Memory B cell (primary cell): Measurements from ENCODE around the gene FBXL5.

ENCODE experiments used
- ATAC-seq: fragments of 150-1000 bp; cut with Tn5 transposase; 2 replicates; pipeline ENCODE4 v1.10.0; 2021; ENCODE audit warnings: low read depth, mild to moderate bottlenecking, moderate library complexity
- DNase-seq, 2 donors: peaks; one replicate each; pipeline ENCODE4 v3.0.0; 2022; ENCODE audit warnings: low spot score in 2 of 2
- H3K27ac Mint-ChIP-seq: one replicate; pipeline ENCODE4 v1.8.0; 2022; ENCODE audit warnings: mild to moderate bottlenecking, moderate library complexity, mixed read lengths
- H3K27me3 Mint-ChIP-seq: one replicate; pipeline ENCODE4 v1.8.0; 2022; ENCODE audit warnings: mixed read lengths
- H3K36me3 Mint-ChIP-seq: one replicate; pipeline ENCODE4 v1.8.0; 2022; ENCODE audit warnings: mild to moderate bottlenecking, mixed read lengths
- H3K4me1 Mint-ChIP-seq: one replicate; pipeline ENCODE4 v1.8.0; 2022; ENCODE audit warnings: mixed read lengths
- H3K4me3 Mint-ChIP-seq: one replicate; pipeline ENCODE4 v1.8.0; 2022; ENCODE audit warnings: mild to moderate bottlenecking, moderate library complexity, mixed read lengths
- H3K9me3 Mint-ChIP-seq: one replicate; pipeline ENCODE4 v1.8.0; 2022; ENCODE audit warnings: mixed read lengths

FBXL5 gene

DNA sequence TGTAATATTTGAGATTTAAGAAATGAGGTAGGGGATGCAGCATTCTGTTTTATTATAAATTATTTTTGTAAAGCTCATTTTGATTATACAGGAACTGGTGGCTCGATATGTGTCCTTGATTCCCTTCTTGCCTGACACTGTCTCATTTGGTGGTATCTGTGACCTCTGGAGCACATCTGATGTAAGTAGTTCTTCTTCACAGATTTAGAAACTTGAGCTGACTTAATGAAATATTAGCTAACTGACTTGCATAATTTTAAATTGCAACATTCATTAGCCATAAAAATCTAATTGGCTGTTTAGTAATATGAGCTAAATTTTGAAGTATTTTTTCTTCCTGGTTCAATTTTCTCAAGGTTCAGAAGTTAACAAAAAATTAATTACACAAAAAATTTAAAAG is 69.1 kb downstream of the FBXL5 start:
- H3K36me3 Mint-ChIP-seq: peaks cover 4% of the 10 kb centered on the region
- no peak overlapping the region for H3K27ac Mint-ChIP-seq
- H3K4me3 Mint-ChIP-seq: no peak overlapping the region
- H3K4me1 Mint-ChIP-seq: peaks cover 15% of the 10 kb centered on the region
- DNase-seq: no peak
- no peak for ATAC-seq
- H3K27me3 Mint-ChIP-seq: no peaks in the 10 kb centered on the region
- no peaks in the 10 kb centered on the region for H3K9me3 Mint-ChIP-seq

DNA sequence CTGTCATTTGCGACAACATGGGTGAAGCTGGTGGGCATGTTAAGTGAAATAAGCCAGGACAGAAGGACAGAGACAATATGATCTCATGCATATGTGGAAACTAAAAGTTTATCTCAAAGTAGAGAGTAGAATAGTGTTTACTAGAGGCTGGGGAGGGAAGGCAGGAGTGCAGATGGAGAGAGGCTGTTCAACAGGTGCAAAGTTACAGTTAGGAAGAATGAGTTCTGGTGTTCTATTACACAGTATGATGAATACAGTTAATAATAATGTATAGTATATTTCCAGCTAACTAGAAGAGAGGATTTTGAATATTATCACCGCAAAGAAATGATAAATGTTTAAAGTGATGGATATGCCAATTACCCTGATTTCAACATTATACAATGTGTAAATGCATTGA is 69.8 kb downstream of the FBXL5 start:
- DNase-seq: no peak
- Mint-ChIP-seq H3K4me1 (peaks cover 15% of the 10 kb centered on the region), H3K4me3 (no peak overlapping the region), H3K36me3 (peaks cover 4% of the 10 kb centered on the region), H3K9me3 (no peaks in the 10 kb centered on the region), H3K27me3 (no peaks in the 10 kb centered on the region), H3K27ac (no peak overlapping the region)
- no peak for ATAC-seq

DNA sequence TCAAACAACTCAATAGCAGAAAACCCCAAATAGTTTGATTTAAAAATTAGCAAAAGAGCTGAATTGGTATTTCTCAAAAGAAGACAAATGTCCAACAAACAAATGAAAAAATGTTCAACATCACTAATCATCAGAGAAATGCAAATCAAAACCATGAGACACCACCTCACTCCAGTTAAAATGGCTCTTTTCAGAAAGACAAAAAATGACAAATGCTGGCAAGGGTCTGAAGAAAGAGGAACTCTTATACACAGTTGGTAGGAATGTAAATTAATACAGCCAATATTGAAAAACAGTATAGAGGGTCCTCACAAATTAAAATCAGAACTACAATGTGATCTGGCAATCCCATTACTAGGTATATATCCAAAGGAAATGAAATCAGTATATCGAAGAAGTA is 70.4 kb downstream of the FBXL5 start:
- Mint-ChIP-seq H3K9me3 (no peaks in the 10 kb centered on the region), H3K27me3 (no peaks in the 10 kb centered on the region), H3K4me1 (peaks cover 15% of the 10 kb centered on the region), H3K4me3 (no peak overlapping the region), H3K36me3 (peaks cover 4% of the 10 kb centered on the region), H3K27ac (no peak overlapping the region)
- DNase-seq (no peak), ATAC-seq (peak; percentile 70)

DNA sequence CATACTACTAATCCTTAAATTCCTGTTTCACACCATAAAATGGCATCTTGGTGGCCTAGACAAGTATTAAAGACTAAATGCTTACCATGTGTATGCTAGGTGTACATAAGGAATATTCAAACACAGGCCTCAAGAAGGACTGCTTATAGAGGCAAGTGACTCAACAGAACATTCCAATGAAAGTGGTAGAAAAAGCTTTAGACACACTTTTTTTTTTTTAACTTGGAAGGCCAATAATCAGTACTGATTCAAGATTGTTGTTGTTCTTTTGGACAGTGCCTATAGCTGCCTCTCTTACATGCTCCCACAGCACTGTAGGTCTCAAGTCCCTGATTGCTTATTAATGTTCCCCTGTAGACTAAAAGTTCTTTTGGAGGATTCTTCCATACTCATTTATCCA is 77.6 kb downstream of the FBXL5 start:
- no peak overlapping the region for H3K27ac Mint-ChIP-seq
- no peaks in the 10 kb centered on the region for H3K4me1 Mint-ChIP-seq
- H3K4me3 Mint-ChIP-seq: no peak overlapping the region
- no peak for ATAC-seq
- DNase-seq: no peak
- H3K27me3 Mint-ChIP-seq: no peaks in the 10 kb centered on the region
- peaks cover 9% of the 10 kb centered on the region for H3K36me3 Mint-ChIP-seq
- no peaks in the 10 kb centered on the region for H3K9me3 Mint-ChIP-seq

DNA sequence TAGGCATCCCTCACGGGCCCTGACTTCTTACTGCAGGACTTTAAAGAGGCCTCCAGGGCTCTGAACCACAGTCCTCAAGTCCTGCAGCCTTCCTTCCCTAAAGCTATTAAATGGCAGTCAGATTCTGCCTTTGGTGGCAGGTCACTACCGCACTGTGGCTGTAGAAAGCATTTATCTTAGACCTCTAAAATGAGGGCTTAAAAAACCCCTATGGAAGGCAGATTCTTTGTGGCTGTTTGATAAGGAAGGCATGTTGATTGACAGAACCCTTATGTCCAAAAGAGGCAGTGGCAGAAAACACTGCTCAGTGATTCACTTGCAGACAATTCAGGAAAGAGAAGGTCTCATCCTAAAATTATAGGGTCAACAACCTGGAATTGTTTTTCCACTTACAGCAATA is 79.2 kb downstream of the FBXL5 start:
- Mint-ChIP-seq H3K27me3 (no peaks in the 10 kb centered on the region), H3K4me3 (no peak overlapping the region), H3K36me3 (peaks cover 7% of the 10 kb centered on the region), H3K27ac (no peak overlapping the region), H3K4me1 (no peaks in the 10 kb centered on the region), H3K9me3 (no peaks in the 10 kb centered on the region)
- ATAC-seq (no peak), DNase-seq (no peak)

DNA sequence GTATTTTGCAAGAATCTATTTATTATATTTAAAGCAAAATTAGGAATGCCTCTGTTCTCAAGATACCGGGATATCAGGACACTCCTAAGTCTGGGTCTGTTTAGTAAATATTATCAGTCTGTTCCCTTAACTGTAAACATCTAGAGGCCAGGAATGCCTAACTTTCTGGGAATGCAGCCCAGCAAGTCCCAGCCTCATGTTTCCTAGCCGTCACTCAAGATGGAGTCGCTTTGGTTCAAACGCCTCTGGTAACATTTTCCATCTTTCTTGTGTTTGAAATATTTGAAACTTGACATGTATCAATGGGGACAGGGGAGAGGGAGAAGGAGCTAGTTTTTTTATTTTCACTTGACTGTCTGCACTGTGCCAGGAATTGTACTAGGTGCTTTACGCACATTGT is 85.4 kb downstream of the FBXL5 start:
- Mint-ChIP-seq H3K36me3 (peaks cover 28% of the 10 kb centered on the region), H3K4me3 (no peak overlapping the region), H3K27me3 (no peaks in the 10 kb centered on the region), H3K9me3 (no peaks in the 10 kb centered on the region), H3K4me1 (no peaks in the 10 kb centered on the region), H3K27ac (no peak overlapping the region)
- DNase-seq (no peak), ATAC-seq (no peak)

DNA sequence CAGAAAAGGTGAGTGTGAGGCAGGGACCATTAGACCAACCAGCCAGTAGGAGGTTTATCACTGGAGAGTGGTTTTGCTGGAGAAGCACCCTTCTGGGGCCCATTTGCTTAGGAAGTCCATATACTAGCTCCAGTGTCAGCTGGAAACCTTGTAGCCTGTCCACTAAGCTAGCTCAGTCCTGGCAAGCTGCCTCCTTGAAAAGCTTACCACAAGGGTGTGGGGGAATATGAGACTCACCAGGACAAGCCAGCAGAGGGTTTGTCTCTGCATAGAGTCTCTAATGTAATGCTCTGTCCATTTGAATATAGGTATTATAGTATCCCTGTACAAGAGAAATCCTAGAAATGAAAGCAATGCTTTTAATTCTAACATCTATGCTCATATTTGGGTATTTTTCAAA is 86.3 kb downstream of the FBXL5 start:
- no peak overlapping the region for H3K27ac Mint-ChIP-seq
- H3K4me3 Mint-ChIP-seq: no peak overlapping the region
- DNase-seq: no peak
- no peaks in the 10 kb centered on the region for H3K27me3 Mint-ChIP-seq
- ATAC-seq: no peak
- peaks cover 28% of the 10 kb centered on the region for H3K36me3 Mint-ChIP-seq
- no peaks in the 10 kb centered on the region for H3K9me3 Mint-ChIP-seq
- H3K4me1 Mint-ChIP-seq: no peaks in the 10 kb centered on the region

DNA sequence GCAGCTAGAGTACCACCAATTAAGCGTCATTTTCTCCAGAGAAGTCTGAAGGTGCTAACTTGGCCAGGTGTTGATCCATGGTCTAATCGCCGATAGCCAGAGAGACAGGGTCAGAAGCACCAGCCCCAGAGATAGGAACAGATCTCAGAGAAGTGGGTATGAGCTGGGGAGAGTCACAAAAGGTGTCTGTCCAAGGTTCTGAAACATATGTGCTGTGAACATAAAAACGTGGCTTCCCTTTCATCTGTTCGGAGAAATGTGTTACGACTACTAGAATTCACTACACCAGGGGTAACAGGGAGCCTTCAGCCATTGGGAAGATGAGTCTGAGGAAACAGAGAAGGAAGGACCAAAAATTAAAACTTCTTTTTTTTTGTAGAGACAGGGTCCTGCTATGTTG is 91.3 kb downstream of the FBXL5 start:
- H3K36me3 Mint-ChIP-seq: peaks cover 28% of the 10 kb centered on the region
- H3K9me3 Mint-ChIP-seq: no peaks in the 10 kb centered on the region
- ATAC-seq (no peak), DNase-seq (no peak)
- H3K4me3 Mint-ChIP-seq: no peak overlapping the region
- H3K27ac Mint-ChIP-seq: no peak overlapping the region
- no peaks in the 10 kb centered on the region for H3K27me3 Mint-ChIP-seq
- H3K4me1 Mint-ChIP-seq: peaks cover 13% of the 10 kb centered on the region

DNA sequence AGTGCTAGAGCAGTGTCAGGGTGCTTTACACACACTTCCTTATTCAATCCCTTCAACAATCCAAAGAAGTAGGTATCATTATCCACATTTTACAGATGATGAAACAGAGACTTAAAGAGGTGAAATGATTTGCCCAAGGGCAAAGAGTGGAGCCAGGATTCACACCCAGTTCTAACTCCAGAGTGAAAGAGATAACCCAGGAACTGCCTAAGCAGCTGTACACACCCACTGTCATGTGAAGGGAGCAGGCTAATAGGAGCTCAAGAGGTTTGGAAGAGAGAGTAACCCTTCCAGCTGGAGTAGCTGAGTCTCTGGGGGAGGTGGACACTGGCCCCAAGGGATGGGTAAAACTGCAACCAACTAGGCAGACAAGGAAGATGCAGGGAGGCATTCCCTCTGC is 92.5 kb downstream of the FBXL5 start:
- Mint-ChIP-seq H3K4me1 (peaks cover 13% of the 10 kb centered on the region), H3K36me3 (peaks cover 24% of the 10 kb centered on the region), H3K4me3 (no peak overlapping the region), H3K9me3 (no peaks in the 10 kb centered on the region), H3K27me3 (no peaks in the 10 kb centered on the region), H3K27ac (no peak overlapping the region)
- DNase-seq: no peak
- ATAC-seq: no peak

DNA sequence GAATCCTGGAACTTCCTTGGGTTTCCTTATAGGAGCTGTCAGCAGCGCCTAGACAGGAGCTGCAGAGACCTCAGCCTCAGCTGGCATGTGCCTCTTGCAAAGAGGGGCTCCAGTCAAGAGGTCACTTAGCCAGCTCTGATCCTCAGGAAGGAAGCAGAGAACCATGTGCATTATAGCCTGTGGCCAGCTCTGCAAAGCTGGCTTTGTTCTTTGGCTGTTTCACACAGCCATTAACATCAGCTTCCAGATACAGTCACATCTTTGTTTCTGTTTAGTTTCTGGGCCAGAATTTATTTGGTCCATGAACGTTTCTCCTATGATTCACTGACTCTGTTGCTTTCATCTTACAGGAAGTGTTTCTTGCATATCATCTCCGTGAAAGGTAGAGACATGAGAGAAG is 93.0 kb downstream of the FBXL5 start:
- no peak overlapping the region for H3K27ac Mint-ChIP-seq
- peaks cover 13% of the 10 kb centered on the region for H3K4me1 Mint-ChIP-seq
- DNase-seq: no peak
- H3K9me3 Mint-ChIP-seq: no peaks in the 10 kb centered on the region
- H3K36me3 Mint-ChIP-seq: peaks cover 21% of the 10 kb centered on the region
- H3K4me3 Mint-ChIP-seq: no peak overlapping the region
- ATAC-seq: no peak
- no peaks in the 10 kb centered on the region for H3K27me3 Mint-ChIP-seq

DNA sequence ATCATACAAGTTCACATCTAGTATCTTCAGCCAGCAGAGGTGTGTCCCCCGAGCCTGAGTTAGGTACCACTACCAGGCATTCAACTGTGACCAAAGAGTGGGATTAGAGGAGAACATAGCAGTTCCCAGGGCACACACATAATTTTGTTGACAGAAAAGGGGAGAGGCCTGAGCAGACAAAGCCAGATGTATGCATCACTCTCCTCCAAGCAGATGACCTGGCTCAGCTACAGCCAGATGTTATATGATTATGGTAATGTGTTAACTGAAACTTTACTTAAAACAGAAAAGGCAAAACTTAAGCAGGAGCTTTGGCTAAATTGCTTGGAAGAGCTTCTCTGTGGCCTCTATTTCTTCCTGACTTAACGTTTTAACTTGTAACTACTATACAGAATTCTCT is 96.6 kb downstream of the FBXL5 start:
- Mint-ChIP-seq H3K4me3 (no peak overlapping the region), H3K36me3 (peaks cover 14% of the 10 kb centered on the region), H3K27me3 (no peaks in the 10 kb centered on the region), H3K27ac (no peak overlapping the region), H3K4me1 (peaks cover 13% of the 10 kb centered on the region), H3K9me3 (no peaks in the 10 kb centered on the region)
- DNase-seq (no peak), ATAC-seq (no peak)

DNA sequence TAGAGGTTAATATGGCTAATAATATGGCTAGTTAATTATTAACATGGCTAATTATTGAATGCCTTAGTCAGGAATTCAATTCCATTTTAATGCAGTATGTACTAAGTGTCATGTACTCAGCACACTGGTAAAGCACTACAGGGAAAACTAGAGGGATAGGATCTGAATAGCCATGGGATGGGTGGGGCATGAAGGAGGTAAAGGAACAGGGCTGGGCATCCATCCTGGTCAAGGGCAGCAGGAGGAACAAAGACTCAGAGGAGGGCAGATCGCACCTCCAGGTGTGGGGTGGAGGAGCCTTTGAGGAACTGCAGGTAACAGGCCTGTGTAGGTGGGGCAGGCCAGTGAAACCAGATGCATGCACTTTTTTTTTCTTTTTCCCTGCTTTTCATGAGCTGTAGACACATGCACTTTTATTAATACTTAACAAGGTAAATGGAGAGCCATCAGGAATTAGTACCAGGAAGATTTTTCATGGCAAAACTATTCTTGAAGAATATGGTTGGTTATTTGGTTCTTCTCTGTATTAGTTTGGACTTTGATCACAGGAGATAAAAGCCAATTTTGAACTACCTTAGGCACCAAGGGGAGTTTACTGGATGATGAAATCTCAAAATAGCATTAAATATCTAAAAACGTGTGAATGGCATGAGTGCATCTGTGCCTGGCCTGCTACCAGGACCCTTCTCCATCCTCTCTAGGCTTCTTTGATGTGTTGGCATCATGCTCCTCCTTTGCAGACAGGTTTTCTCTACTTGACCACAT is 97.2 kb downstream of the FBXL5 start:
- Mint-ChIP-seq H3K27ac (no peak overlapping the region), H3K9me3 (no peaks in the 10 kb centered on the region), H3K4me1 (peaks cover 13% of the 10 kb centered on the region), H3K36me3 (peaks cover 12% of the 10 kb centered on the region), H3K4me3 (no peak overlapping the region), H3K27me3 (no peaks in the 10 kb centered on the region)
- ATAC-seq: no peak
- DNase-seq: no peak

DNA sequence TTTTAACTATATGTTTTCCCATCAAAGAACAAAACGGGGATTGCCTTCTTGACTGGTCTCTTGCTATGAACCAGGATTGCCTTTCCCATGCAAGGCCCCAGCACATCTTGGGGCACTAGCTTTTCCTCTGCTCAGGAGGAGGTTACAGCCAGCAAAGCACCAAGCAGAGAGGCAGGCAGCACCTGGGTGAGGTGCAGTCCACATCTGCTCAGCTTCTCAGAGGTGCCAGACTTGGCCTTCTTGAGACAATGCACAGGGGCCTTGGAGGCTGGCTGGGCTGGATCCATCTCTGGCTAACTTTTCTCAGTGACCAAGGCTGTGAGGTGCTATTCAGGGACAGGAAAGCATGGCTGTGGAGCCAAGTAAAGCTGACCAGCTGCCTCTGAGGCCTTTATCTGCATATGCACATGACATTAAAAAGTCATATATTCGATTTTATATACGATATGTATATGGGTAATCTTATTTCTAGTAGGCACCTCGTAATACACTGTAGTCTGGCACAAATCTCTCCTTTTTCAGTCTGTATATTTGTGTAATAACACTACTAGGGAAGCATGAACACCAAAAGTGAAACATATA is 98.6 kb downstream of the FBXL5 start:
- Mint-ChIP-seq H3K27me3 (no peaks in the 10 kb centered on the region), H3K9me3 (no peaks in the 10 kb centered on the region), H3K4me3 (no peak overlapping the region), H3K27ac (no peak overlapping the region), H3K36me3 (peaks cover 7% of the 10 kb centered on the region), H3K4me1 (peaks cover 7% of the 10 kb centered on the region)
- ATAC-seq: no peak
- no peak for DNase-seq
